Muscle layer of colon (tissue), 2 donors: Measurements from ENCODE around the gene LDLRAD4.

Source experiments
- H3K27ac ChIP-seq: one replicate; pipeline ENCODE4 v1.7.0; 2013; ENCODE audit warnings: low read depth, mild to moderate bottlenecking, low read length, moderate library complexity
- H3K27me3 ChIP-seq, 2 donors: one replicate each; pipeline ENCODE4 v1.7.0; 2013; ENCODE audit warnings: low read length in 2 of 2, mild to moderate bottlenecking in 2 of 2; ENCODE audit not compliant: insufficient read depth in 2 of 2, control insufficient read depth in 1 of 2
- H3K36me3 ChIP-seq: one replicate; pipeline ENCODE4 v1.7.0; 2013; ENCODE audit warnings: mild to moderate bottlenecking, low read length; ENCODE audit not compliant: insufficient read depth
- H3K4me1 ChIP-seq: one replicate; pipeline ENCODE4 v1.7.0; 2013; ENCODE audit warnings: mild to moderate bottlenecking, low read length; ENCODE audit not compliant: insufficient read depth
- H3K4me3 ChIP-seq, 2 donors: one replicate each; pipeline ENCODE4 v1.7.0; 2013; ENCODE audit warnings: low read length in 2 of 2, low read depth in 1 of 2, mild to moderate bottlenecking in 1 of 2, moderate library complexity in 1 of 2
- H3K9ac ChIP-seq: one replicate; pipeline ENCODE4 v1.7.0; 2013; ENCODE audit warnings: low read length
- H3K9me3 ChIP-seq: one replicate; pipeline ENCODE4 v1.7.0; 2013; ENCODE audit warnings: mild to moderate bottlenecking, low read length
- donor health status: abdominal sarcoma.
- donor health status: Adenocarcinoma of cecum.

Gene LDLRAD4

DNA sequence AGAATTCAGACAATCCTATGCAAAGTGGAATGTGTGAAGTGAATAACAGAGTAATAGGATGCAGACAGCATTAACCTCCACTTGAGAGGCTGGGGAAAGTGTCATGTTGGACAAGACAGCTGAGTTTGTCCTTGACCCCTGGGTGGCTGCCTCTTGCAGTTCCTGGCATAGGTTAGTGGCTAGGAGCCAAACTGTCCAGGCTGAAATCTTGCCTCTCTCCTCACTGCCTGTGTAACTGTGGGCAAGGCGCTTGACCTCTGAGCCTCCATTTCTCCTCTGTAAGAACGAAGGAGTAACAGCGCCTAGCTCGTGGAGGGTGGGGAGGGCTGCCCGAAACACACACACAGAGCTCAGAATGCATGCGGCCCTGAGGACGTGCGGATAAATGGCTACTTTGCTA, 34.8 kb upstream of the LDLRAD4 start:
- Histone ChIP-seq H3K27me3 (no peaks in the 10 kb centered on the region), H3K4me3 (no peak overlapping the region), H3K9me3 (no peaks in the 10 kb centered on the region), H3K36me3 (no peaks in the 10 kb centered on the region), H3K27ac (no peak overlapping the region), H3K4me1 (no peaks in the 10 kb centered on the region), H3K9ac (no peak overlapping the region)

DNA sequence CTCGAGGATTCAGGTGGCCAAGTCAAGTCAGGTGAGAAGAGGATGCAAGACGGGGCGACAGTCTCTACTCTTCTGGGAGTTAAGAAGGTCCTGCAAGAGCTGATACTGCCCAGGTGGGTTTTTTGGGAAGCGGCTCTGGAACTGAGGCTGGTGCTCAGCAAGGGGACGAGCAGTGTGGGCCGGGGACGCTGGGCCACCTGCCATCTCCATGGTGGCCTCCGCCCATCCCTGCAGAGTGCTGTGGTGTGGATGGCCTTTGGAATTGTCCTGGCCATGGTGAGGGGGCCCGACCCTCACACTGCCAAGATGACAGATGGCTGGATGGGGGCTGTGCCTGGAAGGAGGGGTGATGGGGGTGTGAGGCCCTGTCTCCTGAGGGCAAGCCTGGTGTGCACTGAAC, 34.2 kb upstream of the LDLRAD4 start:
- no peaks in the 10 kb centered on the region for H3K36me3 ChIP-seq
- no peak overlapping the region for H3K9ac ChIP-seq
- H3K4me3 ChIP-seq, result no peak overlapping the region
- no peaks in the 10 kb centered on the region for H3K4me1 ChIP-seq
- no peak overlapping the region for H3K27ac ChIP-seq
- no peaks in the 10 kb centered on the region for H3K9me3 ChIP-seq
- no peaks in the 10 kb centered on the region for H3K27me3 ChIP-seq

GRCh38 chr18:13185675-13186198, 32.8 kb upstream of the LDLRAD4 start:
- Histone ChIP-seq H3K9ac (no peak overlapping the region), H3K4me1 (no peaks in the 10 kb centered on the region), H3K36me3 (no peaks in the 10 kb centered on the region), H3K4me3 (no peak overlapping the region), H3K27me3 (no peaks in the 10 kb centered on the region), H3K9me3 (no peaks in the 10 kb centered on the region), H3K27ac (no peak overlapping the region)

DNA sequence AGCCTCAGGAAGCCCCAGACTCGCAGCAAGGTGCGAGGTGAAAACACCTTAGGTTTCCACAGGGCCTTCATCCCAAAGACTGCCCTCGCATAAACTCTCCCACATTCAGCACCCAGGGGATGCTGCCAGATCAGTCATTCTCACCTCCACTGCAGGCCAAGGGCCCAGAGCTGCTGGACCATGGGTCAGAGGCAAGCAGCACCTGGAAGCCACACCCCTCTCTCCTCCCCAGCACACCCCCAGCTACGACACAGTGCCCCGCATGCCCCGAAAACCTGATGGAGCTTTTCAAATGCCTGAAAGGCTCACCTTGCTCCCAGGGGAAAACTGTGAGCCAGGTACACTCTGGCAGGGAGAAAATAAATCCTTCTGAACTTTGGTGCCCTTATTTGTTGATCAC, 31.9 kb upstream of the LDLRAD4 start:
- no peak overlapping the region for H3K4me3 ChIP-seq
- H3K4me1 ChIP-seq, result no peaks in the 10 kb centered on the region
- no peaks in the 10 kb centered on the region for H3K9me3 ChIP-seq
- H3K9ac ChIP-seq, result no peak overlapping the region
- H3K27ac ChIP-seq, result no peak overlapping the region
- no peaks in the 10 kb centered on the region for H3K27me3 ChIP-seq
- no peaks in the 10 kb centered on the region for H3K36me3 ChIP-seq

DNA sequence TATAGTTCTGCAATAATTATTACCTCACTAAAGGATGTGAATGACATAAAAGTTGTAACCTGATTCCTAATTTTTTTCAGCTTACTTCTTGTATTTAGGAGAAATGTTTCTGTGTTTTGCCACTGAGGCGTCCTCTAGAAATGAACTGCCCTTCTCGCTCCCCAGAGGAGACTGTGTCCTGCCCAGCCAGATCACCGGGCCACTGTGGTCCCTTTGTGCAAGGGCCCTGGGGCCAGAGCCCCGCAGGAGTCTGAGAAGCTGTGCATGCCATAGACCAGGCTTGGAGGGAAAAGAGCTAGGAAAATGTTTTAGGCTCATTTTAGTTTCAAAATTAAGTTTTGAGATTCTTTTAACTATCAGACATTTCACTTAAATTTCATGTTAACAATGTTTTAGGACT, 31.1 kb upstream of the LDLRAD4 start:
- no peak overlapping the region for H3K4me3 ChIP-seq
- no peaks in the 10 kb centered on the region for H3K36me3 ChIP-seq
- no peaks in the 10 kb centered on the region for H3K9me3 ChIP-seq
- no peak overlapping the region for H3K27ac ChIP-seq
- no peaks in the 10 kb centered on the region for H3K4me1 ChIP-seq
- H3K27me3 ChIP-seq, result no peaks in the 10 kb centered on the region
- H3K9ac ChIP-seq, result no peak overlapping the region

- H3K27me3 ChIP-seq, result no peaks in the 10 kb centered on the region
- H3K4me1 ChIP-seq, result no peaks in the 10 kb centered on the region
- no peak overlapping the region for H3K27ac ChIP-seq
- H3K9me3 ChIP-seq, result no peaks in the 10 kb centered on the region
- no peak overlapping the region for H3K9ac ChIP-seq
- H3K36me3 ChIP-seq, result no peaks in the 10 kb centered on the region
- no peak overlapping the region for H3K4me3 ChIP-seq
Measured at GRCh38 chr18:13191031-13191430, 27.5 kb upstream of the LDLRAD4 start.

- Histone ChIP-seq H3K36me3 (no peaks in the 10 kb centered on the region), H3K27ac (no peak overlapping the region), H3K9me3 (no peaks in the 10 kb centered on the region), H3K27me3 (no peaks in the 10 kb centered on the region), H3K4me3 (no peak overlapping the region), H3K4me1 (no peaks in the 10 kb centered on the region), H3K9ac (no peak overlapping the region)
Measured at GRCh38 chr18:13191779-13192178, 26.8 kb upstream of the LDLRAD4 start.

DNA sequence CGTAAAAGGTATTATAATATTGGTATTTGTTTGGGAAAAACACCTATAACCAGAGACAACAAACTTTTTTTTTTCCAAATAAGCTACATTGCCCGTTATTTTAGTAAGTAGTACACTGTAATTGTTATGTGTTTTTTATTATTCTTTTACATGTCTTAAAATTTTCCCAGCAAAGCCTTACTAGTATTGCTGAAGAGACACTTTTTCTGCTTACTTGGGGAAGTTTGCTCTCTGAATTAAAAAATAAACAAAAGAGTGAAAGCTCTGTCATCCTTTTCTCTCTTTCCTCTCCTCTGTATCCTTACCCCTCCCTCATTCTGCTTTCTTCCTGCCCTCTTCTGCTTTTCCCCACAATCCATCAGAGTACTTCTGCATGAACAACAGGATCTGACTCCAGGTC, 25.6 kb upstream of the LDLRAD4 start:
- H3K4me3 ChIP-seq, result no peak overlapping the region
- H3K27ac ChIP-seq, result no peak overlapping the region
- H3K4me1 ChIP-seq, result no peaks in the 10 kb centered on the region
- H3K9me3 ChIP-seq, result no peaks in the 10 kb centered on the region
- H3K9ac ChIP-seq, result no peak overlapping the region
- H3K27me3 ChIP-seq, result no peaks in the 10 kb centered on the region
- no peaks in the 10 kb centered on the region for H3K36me3 ChIP-seq

- no peak overlapping the region for H3K9ac ChIP-seq
- H3K36me3 ChIP-seq, result no peaks in the 10 kb centered on the region
- no peaks in the 10 kb centered on the region for H3K9me3 ChIP-seq
- H3K4me1 ChIP-seq, result no peaks in the 10 kb centered on the region
- H3K27ac ChIP-seq, result no peak overlapping the region
- H3K4me3 ChIP-seq, result no peak overlapping the region
- H3K27me3 ChIP-seq, result no peaks in the 10 kb centered on the region
Measured at GRCh38 chr18:13194239-13194638, 24.3 kb upstream of the LDLRAD4 start.

- no peak overlapping the region for H3K9ac ChIP-seq
- no peaks in the 10 kb centered on the region for H3K4me1 ChIP-seq
- H3K9me3 ChIP-seq, result no peaks in the 10 kb centered on the region
- H3K27me3 ChIP-seq, result no peaks in the 10 kb centered on the region
- no peak overlapping the region for H3K4me3 ChIP-seq
- H3K36me3 ChIP-seq, result no peaks in the 10 kb centered on the region
- no peak overlapping the region for H3K27ac ChIP-seq
Measured at GRCh38 chr18:13198701-13199100, 19.9 kb upstream of the LDLRAD4 start.

DNA sequence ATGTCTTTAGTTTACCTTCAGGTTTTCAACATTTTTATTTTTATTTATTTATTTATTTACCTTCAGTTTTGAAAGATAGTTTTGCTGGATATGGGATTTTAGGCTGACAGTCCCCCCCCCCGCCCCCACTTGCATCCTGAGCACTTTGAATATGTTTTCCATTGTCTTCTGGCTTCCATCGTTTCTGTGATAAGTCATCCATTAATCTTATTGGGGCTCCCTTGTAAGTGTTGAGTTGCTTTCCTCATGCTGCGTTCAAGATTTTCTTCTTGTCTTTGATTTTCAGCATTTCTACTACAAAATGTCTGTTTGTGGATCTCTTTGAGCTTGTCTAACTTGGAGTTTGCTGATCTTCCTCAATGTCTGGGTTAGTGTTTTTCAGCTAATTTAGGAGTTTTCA, 19.4 kb upstream of the LDLRAD4 start:
- no peaks in the 10 kb centered on the region for H3K27me3 ChIP-seq
- H3K9me3 ChIP-seq, result no peaks in the 10 kb centered on the region
- H3K4me1 ChIP-seq, result no peaks in the 10 kb centered on the region
- H3K4me3 ChIP-seq, result no peak overlapping the region
- H3K36me3 ChIP-seq, result no peaks in the 10 kb centered on the region
- H3K27ac ChIP-seq, result no peak overlapping the region
- no peak overlapping the region for H3K9ac ChIP-seq

- Histone ChIP-seq H3K27ac (no peak overlapping the region), H3K4me3 (no peak overlapping the region), H3K4me1 (no peaks in the 10 kb centered on the region), H3K9ac (no peak overlapping the region), H3K36me3 (no peaks in the 10 kb centered on the region), H3K9me3 (no peaks in the 10 kb centered on the region), H3K27me3 (no peaks in the 10 kb centered on the region)
Measured at GRCh38 chr18:13201292-13201691, 17.3 kb upstream of the LDLRAD4 start.
